Effector memory CD8-positive, alpha-beta T cell (primary cell): Measurements from ENCODE around the gene TBC1D1.

Experiments
- ATAC-seq: fragments of 150-1000 bp; cut with Tn5 transposase; replicated peaks from 2 replicates; pipeline ENCODE4 v1.10.0; 2021; ENCODE audit warnings: mild to moderate bottlenecking, moderate library complexity
- DNase-seq, 3 experiments: peaks; one replicate each; pipeline ENCODE4 v3.0.0; 2021
- H3K27ac Mint-ChIP-seq, 2 donors: one replicate each; pipeline ENCODE4 v1.8.0; 2022; ENCODE audit warnings: mild to moderate bottlenecking in 2 of 2, mixed read lengths in 2 of 2, moderate library complexity in 2 of 2
- H3K27me3 Mint-ChIP-seq, 2 donors: one replicate each; pipeline ENCODE4 v1.8.0; 2022; ENCODE audit warnings: mixed read lengths in 2 of 2
- H3K36me3 Mint-ChIP-seq: one replicate; pipeline ENCODE4 v1.8.0; 2022; ENCODE audit warnings: mild to moderate bottlenecking, moderate library complexity, mixed read lengths; ENCODE audit not compliant: insufficient read depth
- H3K4me1 Mint-ChIP-seq, 2 donors: one replicate each; pipeline ENCODE4 v1.8.0; 2022; ENCODE audit warnings: low read depth in 2 of 2, mixed read lengths in 2 of 2
- H3K4me3 Mint-ChIP-seq, 2 donors: one replicate each; pipeline ENCODE4 v1.8.0; 2022; ENCODE audit warnings: mild to moderate bottlenecking in 2 of 2, mixed read lengths in 2 of 2, moderate library complexity in 2 of 2
- H3K9me3 Mint-ChIP-seq, 2 donors: one replicate each; pipeline ENCODE4 v1.8.0; 2022; ENCODE audit warnings: mixed read lengths in 2 of 2

The TBC1D1 gene

DNA sequence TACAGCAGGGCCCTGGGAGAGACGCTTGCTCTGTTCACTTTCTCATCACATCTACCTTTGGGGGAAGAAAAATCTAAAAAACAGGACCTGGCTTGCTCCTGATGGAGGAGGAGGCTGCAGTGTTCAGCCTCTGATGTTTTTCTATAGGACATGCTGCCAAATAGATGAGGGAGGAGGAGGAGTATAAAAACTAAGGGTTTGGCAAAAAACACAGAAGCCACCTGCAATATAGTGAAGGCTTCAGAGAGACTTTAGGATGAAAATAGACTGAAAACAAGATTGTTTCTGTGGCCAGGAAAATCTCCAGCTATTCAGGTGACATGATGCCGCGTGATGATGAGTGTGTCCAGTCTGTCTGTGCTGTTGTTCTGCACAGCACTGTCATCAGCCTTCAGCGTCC lies 229.9 kb downstream of the TBC1D1 start:
- DNase-seq = no peak
- Mint-ChIP-seq H3K27ac (peak overlapping the region in 1 of 2 donors; percentile 9), H3K36me3 (peaks cover 30% of the 10 kb centered on the region), H3K4me1 (peaks cover 0 to 4% of the 10 kb centered on the region in 2 donors), H3K27me3 (no peaks in the 10 kb centered on the region), H3K4me3 (no peak overlapping the region), H3K9me3 (no peaks in the 10 kb centered on the region)
- ATAC-seq = no peak

DNA sequence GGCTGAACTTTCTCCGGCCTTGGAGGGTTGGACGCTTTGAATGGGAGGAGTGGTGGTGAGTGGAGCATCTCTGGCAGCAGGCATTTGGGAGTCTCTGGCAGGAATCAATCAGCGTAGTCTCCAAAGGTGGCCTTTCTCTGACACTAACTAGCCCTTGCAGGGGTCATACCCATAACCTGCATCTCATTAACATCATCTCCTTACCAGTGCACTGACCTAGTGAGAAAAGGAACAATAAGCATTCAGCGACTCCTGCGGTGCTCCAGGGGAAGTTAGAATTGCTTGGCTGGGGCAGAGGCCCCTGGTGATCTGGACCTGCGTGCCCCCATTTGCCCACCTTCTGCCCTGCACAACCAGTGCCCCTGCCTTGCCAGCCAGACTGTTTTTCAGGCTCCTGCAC lies 231.2 kb downstream of the TBC1D1 start:
- Mint-ChIP-seq H3K36me3 (peaks cover 19% of the 10 kb centered on the region), H3K9me3 (no peaks in the 10 kb centered on the region), H3K4me1 (peaks cover 0 to 4% of the 10 kb centered on the region in 2 donors), H3K27me3 (no peaks in the 10 kb centered on the region), H3K4me3 (no peak overlapping the region), H3K27ac (no peak overlapping the region)
- ATAC-seq (no peak), DNase-seq (no peak)

DNA sequence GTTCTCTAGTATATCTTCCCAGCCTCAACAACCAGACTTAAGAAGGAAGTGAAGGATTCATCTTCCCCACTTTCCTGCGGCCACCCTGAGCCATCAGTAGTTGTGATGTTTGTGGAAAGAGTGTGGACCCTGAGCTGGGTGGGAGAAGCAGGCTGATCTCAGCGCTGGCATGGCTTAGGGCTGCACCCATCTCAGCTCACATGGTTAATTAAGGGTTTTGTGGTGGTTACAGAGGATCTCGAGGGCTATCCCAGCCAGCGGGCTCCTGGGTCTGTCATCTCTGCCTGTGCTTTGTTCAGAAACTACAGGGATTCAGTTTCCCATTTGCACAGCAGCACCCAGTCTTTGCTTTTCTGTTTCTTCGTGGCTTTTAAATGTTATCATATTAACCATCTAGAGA lies 232.7 kb downstream of the TBC1D1 start:
- ATAC-seq = no peak
- Mint-ChIP-seq H3K36me3 (peaks cover 16% of the 10 kb centered on the region), H3K4me3 (no peak overlapping the region), H3K4me1 (peaks cover 9 to 15% of the 10 kb centered on the region in 2 donors), H3K27ac (peak overlapping the region in 1 of 2 donors; percentile 55), H3K27me3 (no peaks in the 10 kb centered on the region), H3K9me3 (no peaks in the 10 kb centered on the region)
- no peak for DNase-seq

DNA sequence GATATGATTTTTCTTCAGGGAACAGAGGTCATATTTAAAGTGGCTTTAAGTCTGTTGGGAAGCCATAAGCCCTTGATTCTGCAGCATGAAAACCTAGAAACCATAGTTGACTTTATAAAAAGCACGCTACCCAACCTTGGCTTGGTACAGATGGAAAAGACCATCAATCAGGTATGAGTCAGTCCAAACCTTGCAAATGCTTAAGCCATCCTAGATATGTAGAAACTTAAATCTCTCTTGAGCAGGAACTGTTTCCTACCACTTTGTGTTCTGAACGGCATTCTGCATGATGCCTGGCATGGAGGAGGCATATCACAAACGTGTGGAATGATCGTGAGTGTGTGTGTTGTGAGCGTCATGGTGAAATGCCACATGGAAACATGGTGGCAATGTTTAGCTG lies 234.1 kb downstream of the TBC1D1 start:
- Mint-ChIP-seq H3K27ac (peak overlapping the region in 1 of 2 donors; percentile 65), H3K36me3 (peaks cover 17% of the 10 kb centered on the region), H3K4me1 (peaks cover 23 to 26% of the 10 kb centered on the region in 2 donors), H3K4me3 (no peak overlapping the region), H3K9me3 (no peaks in the 10 kb centered on the region), H3K27me3 (no peaks in the 10 kb centered on the region)
- DNase-seq (no peak), ATAC-seq (no peak)

DNA sequence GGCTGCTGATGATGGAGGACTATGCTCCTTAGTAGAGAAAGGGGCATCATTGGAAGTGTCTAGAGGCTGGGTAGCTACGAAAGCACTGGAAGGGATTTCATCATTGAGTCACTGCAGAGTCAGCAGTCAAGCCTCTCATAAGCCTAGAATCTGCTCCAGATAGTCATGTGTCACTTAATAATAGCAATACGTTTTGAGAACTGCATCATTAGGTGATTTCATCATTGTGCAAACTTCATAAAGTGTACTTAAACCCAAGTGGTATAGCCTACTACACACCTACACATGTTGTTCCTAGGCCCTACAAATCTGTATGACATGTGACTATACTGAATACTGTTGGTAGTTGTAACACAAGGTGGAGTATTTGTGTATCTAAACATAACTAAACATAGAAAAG lies 234.9 kb downstream of the TBC1D1 start:
- no peak overlapping the region for H3K27ac Mint-ChIP-seq
- H3K4me3 Mint-ChIP-seq = no peak overlapping the region
- peaks cover 29 to 35% of the 10 kb centered on the region in 2 donors for H3K4me1 Mint-ChIP-seq
- no peak for ATAC-seq
- peaks cover 20% of the 10 kb centered on the region for H3K36me3 Mint-ChIP-seq
- H3K9me3 Mint-ChIP-seq = no peaks in the 10 kb centered on the region
- DNase-seq = no peak
- no peaks in the 10 kb centered on the region for H3K27me3 Mint-ChIP-seq

DNA sequence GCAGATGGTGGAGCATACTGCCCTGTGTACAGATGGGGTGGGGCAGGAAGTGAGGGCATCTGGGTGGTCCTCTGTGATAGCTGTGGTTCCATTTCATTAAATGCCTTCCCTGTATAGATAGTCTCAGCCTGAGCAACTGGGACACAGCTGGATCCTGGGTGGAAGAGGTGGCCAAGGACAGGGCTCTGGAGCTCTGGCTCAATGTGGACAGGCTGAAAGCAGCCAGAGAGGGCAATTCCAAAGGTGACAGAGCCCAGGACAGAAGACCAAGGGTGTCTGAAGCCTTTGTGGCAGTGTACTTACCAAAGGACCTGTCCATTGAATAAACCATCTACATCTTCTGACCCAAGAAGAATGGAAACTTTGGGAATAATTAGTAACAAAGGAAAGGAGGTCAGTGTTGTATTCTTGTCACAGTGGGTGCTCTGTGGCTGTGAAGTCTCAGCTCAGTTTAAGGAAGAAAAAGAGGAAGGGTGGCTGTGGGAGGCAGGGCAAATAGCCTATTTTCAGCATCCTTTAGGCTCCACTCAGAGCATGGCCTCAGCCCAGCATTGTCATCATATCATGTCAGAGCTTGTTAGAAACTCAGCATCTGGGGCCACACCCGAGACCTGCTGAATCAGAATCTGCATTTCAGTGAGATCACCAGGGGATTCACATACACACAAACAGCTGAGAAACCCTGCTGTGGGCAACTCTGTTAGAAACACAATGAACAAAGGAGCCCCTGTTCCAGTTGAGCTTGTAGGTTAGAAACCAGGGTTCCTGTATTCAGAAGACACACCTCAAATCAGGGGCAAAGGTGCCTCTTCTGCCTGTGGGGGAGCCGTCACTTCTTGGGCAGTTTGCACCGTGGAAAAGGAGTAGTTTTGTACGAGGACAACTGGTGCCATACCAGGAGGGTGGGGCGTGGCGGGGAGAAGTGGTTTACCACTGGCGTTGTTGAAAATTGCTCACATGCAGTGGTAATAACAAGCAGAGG lies 237.9 kb downstream of the TBC1D1 start:
- Mint-ChIP-seq H3K36me3 (peaks cover 39% of the 10 kb centered on the region), H3K9me3 (no peaks in the 10 kb centered on the region), H3K4me3 (peak overlapping the region; percentile 69), H3K27ac (peak overlapping the region; percentile 96 to 99), H3K4me1 (peaks cover 49 to 60% of the 10 kb centered on the region in 2 donors), H3K27me3 (no peaks in the 10 kb centered on the region)
- ATAC-seq (peak; percentile 48), DNase-seq (peak; percentile 66 to 71 (median 70))

DNA sequence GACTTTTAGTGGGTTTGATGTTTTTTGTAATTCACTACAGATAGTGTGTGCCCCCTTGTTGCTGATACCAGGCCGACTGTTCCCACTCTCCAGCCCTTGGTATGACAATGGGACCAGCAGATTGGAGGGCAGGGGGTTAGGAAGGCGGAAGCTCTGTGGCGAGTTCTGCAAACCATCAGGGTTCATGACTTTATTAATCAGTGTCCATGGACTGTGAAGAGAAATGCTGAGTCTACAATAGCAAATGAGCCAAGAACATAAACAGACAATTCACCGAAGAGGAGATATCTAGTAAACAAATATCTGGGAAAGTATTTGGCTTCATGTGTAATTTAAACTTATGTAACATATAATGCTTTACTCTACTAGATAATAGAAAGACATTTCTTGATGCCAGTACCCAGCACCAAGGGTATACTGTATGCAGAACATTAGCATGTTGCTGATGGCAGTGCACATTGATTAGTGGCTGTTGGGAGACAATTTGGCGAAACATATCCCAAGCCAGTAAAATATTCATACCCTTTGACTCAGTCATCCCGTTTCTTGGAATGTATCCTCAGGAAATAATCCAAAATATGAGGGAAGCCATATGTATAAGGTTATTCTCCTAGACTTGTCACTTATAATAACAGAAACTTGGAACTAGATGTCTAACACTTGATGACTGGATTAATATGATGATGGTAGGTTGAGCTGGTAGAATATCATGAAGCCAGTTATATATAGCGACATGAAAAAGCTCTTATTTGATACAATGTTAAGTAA lies 238.8 kb downstream of the TBC1D1 start:
- Mint-ChIP-seq H3K36me3 (peaks cover 39% of the 10 kb centered on the region), H3K27ac (peak overlapping the region; percentile 96 to 99), H3K4me3 (peak overlapping the region; percentile 69 to 82), H3K4me1 (peaks cover 50 to 60% of the 10 kb centered on the region in 2 donors), H3K27me3 (no peaks in the 10 kb centered on the region), H3K9me3 (no peaks in the 10 kb centered on the region)
- no peak for ATAC-seq
- DNase-seq = no peak

DNA sequence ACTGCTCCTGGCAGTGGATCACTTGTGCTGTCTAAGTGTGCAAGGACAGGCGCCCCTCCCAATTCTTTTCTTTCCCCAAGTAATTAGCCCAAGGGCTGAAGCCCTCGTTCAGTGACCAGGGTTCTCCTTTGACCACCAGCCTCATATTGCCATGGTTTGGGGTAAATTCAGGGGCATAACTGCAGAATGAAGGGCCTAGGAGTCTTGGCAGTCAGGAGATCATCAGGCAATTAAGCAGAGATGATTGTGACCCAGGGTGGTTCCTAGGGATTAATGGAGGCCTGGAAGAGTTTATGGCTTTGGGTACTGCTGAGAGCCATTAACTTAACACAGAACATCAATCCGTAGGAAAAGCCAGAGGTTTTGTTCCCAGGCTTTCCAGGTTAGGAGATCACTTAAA lies 240.0 kb downstream of the TBC1D1 start:
- ATAC-seq (no peak), DNase-seq (no peak)
- H3K4me3 Mint-ChIP-seq = peak overlapping the region; percentile 79 to 82
- no peaks in the 10 kb centered on the region for H3K27me3 Mint-ChIP-seq
- peaks cover 50 to 60% of the 10 kb centered on the region in 2 donors for H3K4me1 Mint-ChIP-seq
- peaks cover 39% of the 10 kb centered on the region for H3K36me3 Mint-ChIP-seq
- H3K27ac Mint-ChIP-seq = peak overlapping the region; percentile 96 to 99
- H3K9me3 Mint-ChIP-seq = no peaks in the 10 kb centered on the region

DNA sequence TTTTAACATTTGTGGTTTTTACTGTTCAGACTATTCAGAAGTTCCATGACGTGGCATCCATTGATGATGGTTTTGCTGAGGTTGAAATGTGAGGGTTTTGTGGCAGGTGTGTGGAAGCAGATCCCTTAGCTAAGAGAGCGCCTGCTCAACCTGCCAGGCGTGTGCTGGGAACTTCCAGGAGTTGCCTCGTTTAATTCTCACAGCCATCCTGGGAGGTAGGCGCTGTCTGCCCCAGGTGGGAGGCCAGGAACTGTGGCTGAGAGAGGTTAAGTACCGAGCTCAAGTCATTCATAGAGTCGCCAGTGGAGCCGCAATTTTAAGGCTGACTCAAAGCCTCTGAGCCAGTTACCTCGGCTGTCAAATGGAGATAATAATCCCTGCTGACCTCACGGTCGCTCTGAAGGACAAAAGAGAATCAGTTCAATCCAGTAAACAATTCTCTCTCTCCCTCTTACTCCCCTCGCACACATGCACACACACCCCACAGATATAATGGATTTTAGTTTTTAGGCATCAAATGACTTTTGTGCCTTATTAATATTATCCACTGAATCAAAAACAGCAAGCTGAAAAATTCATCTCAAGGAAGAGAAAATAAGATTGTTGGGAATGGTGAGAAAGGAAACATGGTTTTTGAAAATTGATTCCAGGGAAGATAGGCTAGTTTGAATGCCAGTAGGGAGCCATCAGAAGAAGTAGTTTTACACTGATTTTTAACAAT lies 240.6 kb downstream of the TBC1D1 start:
- peak; percentile 71 to 78 (median 72) for DNase-seq
- peaks cover 39% of the 10 kb centered on the region for H3K36me3 Mint-ChIP-seq
- H3K9me3 Mint-ChIP-seq = no peaks in the 10 kb centered on the region

DNA sequence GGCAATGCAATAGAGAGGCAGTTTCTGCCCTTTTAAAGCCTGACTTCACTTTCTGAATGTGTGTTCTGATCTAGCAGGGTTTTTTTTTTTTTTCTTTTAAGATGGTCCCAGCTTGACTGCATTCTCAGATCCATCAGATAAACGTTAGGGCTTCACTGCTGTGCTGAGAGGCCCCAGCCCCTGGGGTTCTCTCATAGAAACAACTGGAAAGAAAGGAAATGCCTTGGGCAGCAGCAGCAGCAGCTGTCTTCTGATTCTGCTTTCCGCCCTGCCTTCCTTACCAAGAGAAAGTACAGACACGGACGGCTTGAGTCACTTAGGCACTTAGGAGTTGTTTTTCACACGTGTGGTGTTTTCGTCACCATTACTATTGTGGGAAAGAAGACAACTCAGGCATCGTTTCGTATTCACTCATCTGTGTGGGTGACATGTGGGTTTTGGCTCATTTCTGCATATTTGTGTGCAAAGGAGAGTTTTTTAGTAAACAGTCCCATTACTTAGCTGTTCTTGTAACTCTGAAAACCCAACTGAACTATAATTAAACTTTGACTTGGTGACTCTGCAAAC lies 241.3 kb downstream of the TBC1D1 start:
- peak overlapping the region; percentile 96 to 99 for H3K27ac Mint-ChIP-seq
- ATAC-seq (peak; percentile 74), DNase-seq (peak; percentile 64 to 72 (median 64))
- H3K4me1 Mint-ChIP-seq = peaks cover 50 to 60% of the 10 kb centered on the region in 2 donors
- no peaks in the 10 kb centered on the region for H3K27me3 Mint-ChIP-seq
- H3K36me3 Mint-ChIP-seq = peaks cover 39% of the 10 kb centered on the region
- H3K4me3 Mint-ChIP-seq = peak overlapping the region; percentile 79 to 82
- H3K9me3 Mint-ChIP-seq = no peaks in the 10 kb centered on the region

More for the DNA sequence above, 240.6 kb downstream of the TBC1D1 start:
- Mint-ChIP-seq H3K4me1 (peaks cover 50 to 60% of the 10 kb centered on the region in 2 donors), H3K4me3 (peak overlapping the region; percentile 79 to 82), H3K27me3 (no peaks in the 10 kb centered on the region), H3K27ac (peak overlapping the region; percentile 96 to 99)
- peak; percentile 48 for ATAC-seq

DNA sequence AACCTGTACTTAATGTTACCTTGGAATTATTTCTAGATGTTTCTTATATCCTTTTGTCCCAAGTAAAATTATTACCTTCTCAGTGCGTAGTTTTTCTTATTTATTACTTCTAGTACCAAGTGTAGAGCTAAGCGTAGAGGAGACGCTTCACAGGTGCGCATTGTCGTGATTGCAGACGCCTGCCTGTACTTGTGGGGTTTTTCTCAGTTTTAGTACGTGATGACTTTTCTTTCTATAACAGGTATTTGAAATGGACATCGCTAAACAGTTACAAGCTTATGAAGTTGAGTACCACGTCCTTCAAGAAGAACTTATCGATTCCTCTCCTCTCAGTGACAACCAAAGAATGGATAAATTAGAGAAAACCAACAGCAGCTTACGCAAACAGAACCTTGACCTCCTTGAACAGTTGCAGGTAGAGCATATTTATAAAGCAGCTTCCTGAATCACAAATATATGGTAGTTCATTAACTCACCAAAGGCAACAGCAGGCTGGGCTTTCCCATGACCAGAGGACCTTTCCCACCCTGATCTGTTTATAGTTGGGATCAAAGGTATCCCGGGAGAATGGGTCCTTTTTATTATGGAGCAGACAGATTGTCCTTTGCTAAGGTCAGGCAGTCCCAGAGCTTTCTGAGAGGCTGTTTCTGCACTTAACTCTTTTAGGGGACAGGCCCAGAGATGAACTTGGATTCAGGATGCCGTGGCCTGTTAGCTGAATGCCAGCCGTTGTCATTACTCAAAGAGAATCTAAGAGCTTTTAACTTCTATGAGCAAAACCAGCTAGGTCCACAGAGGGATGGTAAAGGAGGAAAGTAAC lies 242.2 kb downstream of the TBC1D1 start:
- Mint-ChIP-seq H3K4me1 (peaks cover 45 to 53% of the 10 kb centered on the region in 2 donors), H3K9me3 (no peaks in the 10 kb centered on the region), H3K36me3 (peaks cover 39% of the 10 kb centered on the region), H3K27ac (peak overlapping the region; percentile 96 to 99), H3K27me3 (no peaks in the 10 kb centered on the region), H3K4me3 (peak overlapping the region; percentile 79 to 82)
- ATAC-seq = no peak
- DNase-seq = no peak
